HepG2 (cell line): Measurements from ENCODE around the gene MLANA. TPM values are rescaled to one million over a fixed set of nuclear protein-coding genes. Genes with fewer than 3 reads are reported as not detected.

Experiments
- ATF7 ChIP-seq, 2 experiments: fragments of 450-650 bp in 1 of 2; sonication (generic) in 1 of 2; formaldehyde crosslinking in 1 of 2; IDR thresholded peaks; 2 replicates each; pipeline versions ENCODE4 v1.4.0 to v1.6.1; 2016 to 2020; ENCODE audit warnings: antibody characterized with exemption in 1 of 2, mild to moderate bottlenecking in 1 of 2, missing genetic modification reagents in 1 of 2
- CHCHD3 ChIP-seq: sonication (generic); formaldehyde crosslinking; IDR thresholded peaks from 2 replicates; pipeline ENCODE4 v1.8.0; 2022; ENCODE audit warnings: mild to moderate bottlenecking, missing genetic modification reagents, moderate library complexity
- DRAP1 ChIP-seq: IDR thresholded peaks from 2 replicates; pipeline ENCODE4 v1.6.1; 2016; ENCODE audit warnings: missing genetic modification reagents, missing compliant biosample characterization
- ERF ChIP-seq: IDR thresholded peaks from 2 replicates; pipeline ENCODE4 v1.6.1; 2018; ENCODE audit warnings: missing biosample characterization, missing genetic modification reagents
- FOXP1 ChIP-seq, 2 experiments: fragments of 450-650 bp in 1 of 2; IDR thresholded peaks; 2 replicates each; pipeline ENCODE4 v1.6.1; 2017 to 2018; ENCODE audit warnings: antibody characterized with exemption in 1 of 2
- FOXP4 ChIP-seq: sonication (generic); formaldehyde crosslinking; IDR thresholded peaks from 2 replicates; pipeline ENCODE4 v1.4.0; 2020; ENCODE audit warnings: missing genetic modification reagents
- HNF1B ChIP-seq: sonication (generic); formaldehyde crosslinking; IDR thresholded peaks from 2 replicates; pipeline ENCODE4 v1.5.1; 2020; ENCODE audit warnings: mild to moderate bottlenecking, moderate library complexity, missing genetic modification reagents
- KLF9 ChIP-seq: IDR thresholded peaks from 2 replicates; pipeline ENCODE4 v1.6.1; 2016; ENCODE audit warnings: low read depth
- MTF2 ChIP-seq: sonication (generic); formaldehyde crosslinking; IDR thresholded peaks from 2 replicates; pipeline ENCODE4 v1.5.0; 2020; ENCODE audit warnings: missing genetic modification reagents, borderline replicate concordance
- SNAPC2 ChIP-seq: sonication (generic); formaldehyde crosslinking; IDR thresholded peaks from 2 replicates; pipeline ENCODE4 v1.8.1; 2022; ENCODE audit warnings: mild to moderate bottlenecking, missing genetic modification reagents
- SNRNP70 ChIP-seq: fragments of 200-400 bp; formaldehyde crosslinking; IDR thresholded peaks from 2 replicates; pipeline ENCODE4 v1.6.1; 2017; ENCODE audit warnings: mild to moderate bottlenecking, low read depth, low read length, moderate library complexity
- TEAD3 ChIP-seq: optimal IDR thresholded peaks from 2 replicates; pipeline ENCODE3; 2016; ENCODE audit warnings: borderline replicate concordance
- ZC3H4 ChIP-seq: sonication (generic); formaldehyde crosslinking; IDR thresholded peaks from 2 replicates; pipeline ENCODE4 v1.4.0; 2020; ENCODE audit warnings: missing genetic modification reagents, borderline replicate concordance
- ZMYM2 ChIP-seq: sonication (generic); formaldehyde crosslinking; IDR thresholded peaks from 2 replicates; pipeline ENCODE4 v1.8.0; 2022; ENCODE audit warnings: mild to moderate bottlenecking, missing genetic modification reagents
- ZNF10 ChIP-seq: sonication (generic); formaldehyde crosslinking; IDR thresholded peaks from 2 replicates; pipeline ENCODE4 v1.4.0; 2020; ENCODE audit warnings: mild to moderate bottlenecking, low read depth, missing genetic modification reagents, borderline replicate concordance
- ZNF121 ChIP-seq: sonication (generic); formaldehyde crosslinking; IDR thresholded peaks from 2 replicates; pipeline ENCODE4 v1.5.0; 2020; ENCODE audit warnings: mild to moderate bottlenecking, missing genetic modification reagents
- ZNF496 ChIP-seq: sonication (generic); formaldehyde crosslinking; IDR thresholded peaks from 2 replicates; pipeline ENCODE4 v1.8.1; 2023; ENCODE audit warnings: mild to moderate bottlenecking, moderate library complexity, missing genetic modification reagents; ENCODE audit not compliant: insufficient replicate concordance
- ZNF607 ChIP-seq: sonication (generic); formaldehyde crosslinking; IDR thresholded peaks from 2 replicates; pipeline ENCODE4 v1.5.1; 2020; ENCODE audit warnings: missing genetic modification reagents, mild to moderate bottlenecking, borderline replicate concordance
- ZNF776 ChIP-seq: sonication (generic); formaldehyde crosslinking; IDR thresholded peaks from 2 replicates; pipeline ENCODE4 v1.4.0; 2020; ENCODE audit warnings: mild to moderate bottlenecking, missing genetic modification reagents
- ZSCAN20 ChIP-seq: sonication (generic); formaldehyde crosslinking; IDR thresholded peaks from 2 replicates; pipeline ENCODE4 v1.4.0; 2020; ENCODE audit warnings: missing genetic modification reagents, mild to moderate bottlenecking, borderline replicate concordance
- polyA plus RNA-seq, 8 experiments: library from polyadenylated mRNA; depleted of rRNA in 3 of 8; stranded (reverse) in 7 of 8; unstranded in 1 of 8; fragments of >200 nt; fragmentation: Illumina TruSeq in 4 of 8; extraction: Trizol in 4 of 8; gene quantifications; 2 replicates each; pipeline versions ENCODE4 v1.2.1 to v1.2.3, GENCODE V29; 2011 to 2016; ENCODE audit warnings: low read depth in 4 of 8, missing spikeins in 1 of 8, mixed read lengths in 1 of 8; ENCODE audit not compliant: insufficient read depth in 1 of 8
- total RNA-seq, 5 experiments: library from RNA; depleted of rRNA; stranded (reverse); fragments of >200 nt; fragmentation: Illumina TruSeq; extraction: Trizol; gene quantifications; 2 replicates each; pipeline ENCODE4 v1.2.3, GENCODE V29; 2016; ENCODE audit warnings: low read depth in 1 of 5
- TF ChIP-seq, protein P1 (sequence below): IDR thresholded peaks from 2 replicates; pipeline ENCODE4 v1.6.1; 2016; ENCODE audit warnings: low read depth, missing genetic modification reagents, missing compliant biosample characterization

The MLANA gene
- total and polyA plus RNA-seq, 2 of the 13 experiments (the other 11 are each of a cell fraction or from before 2014, with no cell fraction given), result 0.11 to 0.18 TPM

- TF ChIP-seq ZNF10 (CRISPR knock-in tag) (no peak), DRAP1 (CRISPR knock-in tag) (peak; percentile 75), ERF (peak; percentile 72), ZNF607 (no peak), FOXP4 (CRISPR knock-in tag) (peak; percentile 81), CHCHD3 (no peak), ZNF496 (CRISPR knock-in tag) (no peak), ZNF121 (CRISPR knock-in tag) (no peak), KLF9 (CRISPR knock-in tag) (0 out of 2 replicates have a peak, but pooled peaks have one; percentile 68), ATF7 (IDR thresholded peaks at IDR 0.05) (no peak), ATF7 (CRISPR knock-in tag; IDR thresholded peaks at IDR 0.05) (no peak), MTF2 (CRISPR knock-in tag) (no peak), ZNF776 (CRISPR knock-in tag) (no peak), HNF1B (CRISPR knock-in tag) (no peak; the same call in 1 of the 2 replicates), ZC3H4 (CRISPR knock-in tag) (no peak), FOXP1 (IDR thresholded peaks at IDR 0.05) (no peak), FOXP1 (CRISPR knock-in tag; IDR thresholded peaks at IDR 0.05) (peak; percentile 53), TEAD3 (CRISPR knock-in tag) (peak; percentile 73), SNAPC2 (CRISPR knock-in tag) (peak; percentile 54; the same call in 1 of the 2 replicates), SNRNP70 (no peak), ZSCAN20 (CRISPR knock-in tag) (no peak), ZMYM2 (CRISPR knock-in tag) (no peak)
- TF ChIP-seq, protein P1, sequence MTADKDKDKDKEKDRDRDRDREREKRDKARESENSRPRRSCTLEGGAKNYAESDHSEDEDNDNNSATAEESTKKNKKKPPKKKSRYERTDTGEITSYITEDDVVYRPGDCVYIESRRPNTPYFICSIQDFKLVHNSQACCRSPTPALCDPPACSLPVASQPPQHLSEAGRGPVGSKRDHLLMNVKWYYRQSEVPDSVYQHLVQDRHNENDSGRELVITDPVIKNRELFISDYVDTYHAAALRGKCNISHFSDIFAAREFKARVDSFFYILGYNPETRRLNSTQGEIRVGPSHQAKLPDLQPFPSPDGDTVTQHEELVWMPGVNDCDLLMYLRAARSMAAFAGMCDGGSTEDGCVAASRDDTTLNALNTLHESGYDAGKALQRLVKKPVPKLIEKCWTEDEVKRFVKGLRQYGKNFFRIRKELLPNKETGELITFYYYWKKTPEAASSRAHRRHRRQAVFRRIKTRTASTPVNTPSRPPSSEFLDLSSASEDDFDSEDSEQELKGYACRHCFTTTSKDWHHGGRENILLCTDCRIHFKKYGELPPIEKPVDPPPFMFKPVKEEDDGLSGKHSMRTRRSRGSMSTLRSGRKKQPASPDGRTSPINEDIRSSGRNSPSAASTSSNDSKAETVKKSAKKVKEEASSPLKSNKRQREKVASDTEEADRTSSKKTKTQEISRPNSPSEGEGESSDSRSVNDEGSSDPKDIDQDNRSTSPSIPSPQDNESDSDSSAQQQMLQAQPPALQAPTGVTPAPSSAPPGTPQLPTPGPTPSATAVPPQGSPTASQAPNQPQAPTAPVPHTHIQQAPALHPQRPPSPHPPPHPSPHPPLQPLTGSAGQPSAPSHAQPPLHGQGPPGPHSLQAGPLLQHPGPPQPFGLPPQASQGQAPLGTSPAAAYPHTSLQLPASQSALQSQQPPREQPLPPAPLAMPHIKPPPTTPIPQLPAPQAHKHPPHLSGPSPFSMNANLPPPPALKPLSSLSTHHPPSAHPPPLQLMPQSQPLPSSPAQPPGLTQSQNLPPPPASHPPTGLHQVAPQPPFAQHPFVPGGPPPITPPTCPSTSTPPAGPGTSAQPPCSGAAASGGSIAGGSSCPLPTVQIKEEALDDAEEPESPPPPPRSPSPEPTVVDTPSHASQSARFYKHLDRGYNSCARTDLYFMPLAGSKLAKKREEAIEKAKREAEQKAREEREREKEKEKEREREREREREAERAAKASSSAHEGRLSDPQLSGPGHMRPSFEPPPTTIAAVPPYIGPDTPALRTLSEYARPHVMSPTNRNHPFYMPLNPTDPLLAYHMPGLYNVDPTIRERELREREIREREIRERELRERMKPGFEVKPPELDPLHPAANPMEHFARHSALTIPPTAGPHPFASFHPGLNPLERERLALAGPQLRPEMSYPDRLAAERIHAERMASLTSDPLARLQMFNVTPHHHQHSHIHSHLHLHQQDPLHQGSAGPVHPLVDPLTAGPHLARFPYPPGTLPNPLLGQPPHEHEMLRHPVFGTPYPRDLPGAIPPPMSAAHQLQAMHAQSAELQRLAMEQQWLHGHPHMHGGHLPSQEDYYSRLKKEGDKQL (CRISPR knock-in tag), result 0 out of 2 replicates have a peak, but pooled peaks have one; percentile 61
- TF ChIP-seq, all 625 proteins: peak for 174
These were observed 3.0 kb downstream of the MLANA start (continued) for GRCh38 chr9:5893591-5894236.
